ENCODE measurements around the gene BTBD2. TPM values are rescaled to one million over a fixed set of nuclear protein-coding genes. Genes with fewer than 3 reads are reported as not detected.

Gene BTBD2
- total RNA-seq, 3 donors from 2014 or later: 52.0 to 67.2 (median 54.4) TPM

- no peak for DNase-seq (ENCODE audit: low spot score in 2 of 2)
- Histone ChIP-seq H3K4me1 (peaks cover 17 to 20% of the 10 kb centered on the region in 2 donors), H3K4me3 (no peak overlapping the region), H3K27ac (peak overlapping the region; percentile 21 to 26), H3K36me3 (no peaks in the 10 kb centered on the region), H3K27me3 (no peaks in the 10 kb centered on the region), H3K9me3 (peaks cover 7 to 10% of the 10 kb centered on the region in 2 donors)
- intact Hi-C loops (cut with DNase I; ENCODE audit: low total_unique reads): no loop called here
- TF ChIP-seq CTCF (IDR thresholded peaks at IDR 0.05): no peak
- no peak for TF ChIP-seq POLR2A (IDR thresholded peaks at IDR 0.05)
- TF ChIP-seq POLR2AphosphoS5 (IDR thresholded peaks at IDR 0.05): no peak
Observed at GRCh38 chr19:2038284-2039088, 23.0 kb upstream of the BTBD2 start.

- intact Hi-C loops (cut with DNase I; ENCODE audit: low total_unique reads): no loop called here
- Histone ChIP-seq H3K9me3 (peaks cover 7 to 10% of the 10 kb centered on the region in 2 donors), H3K27me3 (no peaks in the 10 kb centered on the region), H3K27ac (no peak overlapping the region), H3K4me1 (peaks cover 9 to 15% of the 10 kb centered on the region in 2 donors), H3K4me3 (no peak overlapping the region), H3K36me3 (no peaks in the 10 kb centered on the region)
- TF ChIP-seq POLR2A (IDR thresholded peaks at IDR 0.05): no peak
- no peak for TF ChIP-seq CTCF (IDR thresholded peaks at IDR 0.05)
- TF ChIP-seq POLR2AphosphoS5 (IDR thresholded peaks at IDR 0.05): no peak
- no peak for DNase-seq (ENCODE audit: low spot score in 2 of 2)
Observed at GRCh38 chr19:2037651-2038255, 22.2 kb upstream of the BTBD2 start.

- no peaks in the 10 kb centered on the region for H3K36me3 ChIP-seq
- H3K27ac ChIP-seq: no peak overlapping the region
- intact Hi-C loops (cut with DNase I; ENCODE audit: low total_unique reads): no loop called here
- no peak for TF ChIP-seq POLR2A (IDR thresholded peaks at IDR 0.05)
- TF ChIP-seq CTCF (IDR thresholded peaks at IDR 0.05): no peak
- TF ChIP-seq POLR2AphosphoS5 (IDR thresholded peaks at IDR 0.05): no peak
- H3K4me3 ChIP-seq: no peak overlapping the region
- no peaks in the 10 kb centered on the region for H3K27me3 ChIP-seq
- H3K9me3 ChIP-seq: peaks cover 7 to 10% of the 10 kb centered on the region in 2 donors
- no peak for DNase-seq (ENCODE audit: low spot score in 2 of 2)
- H3K4me1 ChIP-seq: peaks cover 0 to 20% of the 10 kb centered on the region in 2 donors
Observed at GRCh38 chr19:2036424-2036823, 20.9 kb upstream of the BTBD2 start.

GRCh38 chr19:2035590-2035991, 20.1 kb upstream of the BTBD2 start:
- Histone ChIP-seq H3K27ac (no peak overlapping the region), H3K9me3 (peaks cover 7 to 10% of the 10 kb centered on the region in 2 donors), H3K4me1 (peaks cover 0 to 16% of the 10 kb centered on the region in 2 donors), H3K4me3 (no peak overlapping the region), H3K27me3 (no peaks in the 10 kb centered on the region), H3K36me3 (no peaks in the 10 kb centered on the region)
- no peak for DNase-seq (ENCODE audit: low spot score in 2 of 2)
- intact Hi-C loops (cut with DNase I; ENCODE audit: low total_unique reads): no loop called here
- TF ChIP-seq POLR2A (IDR thresholded peaks at IDR 0.05) (no peak), CTCF (IDR thresholded peaks at IDR 0.05) (no peak), POLR2AphosphoS5 (IDR thresholded peaks at IDR 0.05) (no peak)
